ENCODE data around the gene BTBD7. TPM values are rescaled to one million over a fixed set of nuclear protein-coding genes. Genes with fewer than 3 reads are reported as not detected.

The BTBD7 gene
- total RNA-seq, 1 experiment from 2014 or later: 24.7 TPM

- TF ChIP-seq POLR2AphosphoS5 (IDR thresholded peaks at IDR 0.05; ENCODE audit: low read depth, low read length): no peak
- TF ChIP-seq TCF7L2 (IDR thresholded peaks at IDR 0.05; ENCODE audit: low read depth, low read length): no peak
- TF ChIP-seq, protein P1, sequence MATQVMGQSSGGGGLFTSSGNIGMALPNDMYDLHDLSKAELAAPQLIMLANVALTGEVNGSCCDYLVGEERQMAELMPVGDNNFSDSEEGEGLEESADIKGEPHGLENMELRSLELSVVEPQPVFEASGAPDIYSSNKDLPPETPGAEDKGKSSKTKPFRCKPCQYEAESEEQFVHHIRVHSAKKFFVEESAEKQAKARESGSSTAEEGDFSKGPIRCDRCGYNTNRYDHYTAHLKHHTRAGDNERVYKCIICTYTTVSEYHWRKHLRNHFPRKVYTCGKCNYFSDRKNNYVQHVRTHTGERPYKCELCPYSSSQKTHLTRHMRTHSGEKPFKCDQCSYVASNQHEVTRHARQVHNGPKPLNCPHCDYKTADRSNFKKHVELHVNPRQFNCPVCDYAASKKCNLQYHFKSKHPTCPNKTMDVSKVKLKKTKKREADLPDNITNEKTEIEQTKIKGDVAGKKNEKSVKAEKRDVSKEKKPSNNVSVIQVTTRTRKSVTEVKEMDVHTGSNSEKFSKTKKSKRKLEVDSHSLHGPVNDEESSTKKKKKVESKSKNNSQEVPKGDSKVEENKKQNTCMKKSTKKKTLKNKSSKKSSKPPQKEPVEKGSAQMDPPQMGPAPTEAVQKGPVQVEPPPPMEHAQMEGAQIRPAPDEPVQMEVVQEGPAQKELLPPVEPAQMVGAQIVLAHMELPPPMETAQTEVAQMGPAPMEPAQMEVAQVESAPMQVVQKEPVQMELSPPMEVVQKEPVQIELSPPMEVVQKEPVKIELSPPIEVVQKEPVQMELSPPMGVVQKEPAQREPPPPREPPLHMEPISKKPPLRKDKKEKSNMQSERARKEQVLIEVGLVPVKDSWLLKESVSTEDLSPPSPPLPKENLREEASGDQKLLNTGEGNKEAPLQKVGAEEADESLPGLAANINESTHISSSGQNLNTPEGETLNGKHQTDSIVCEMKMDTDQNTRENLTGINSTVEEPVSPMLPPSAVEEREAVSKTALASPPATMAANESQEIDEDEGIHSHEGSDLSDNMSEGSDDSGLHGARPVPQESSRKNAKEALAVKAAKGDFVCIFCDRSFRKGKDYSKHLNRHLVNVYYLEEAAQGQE (IDR thresholded peaks at IDR 0.05; ENCODE audit: insufficient read depth in 1 of 2, low read depth in 2 of 2, low read length in 1 of 2): no peak
- no peak for TF ChIP-seq CTCF (IDR thresholded peaks at IDR 0.05)
- no TSS peak for BruUV-seq (replicated peaks)
- Histone ChIP-seq H3K4me3 (ENCODE audit: low read depth in 2 of 2, low read length in 2 of 2) (no peak overlapping the region), H3K27me3 (ENCODE audit: control insufficient read depth, insufficient read depth, low read length) (no peaks in the 10 kb centered on the region), H3K9me3 (ENCODE audit: control insufficient read depth, insufficient read depth, low read depth, low read length) (no peaks in the 10 kb centered on the region), H3K27ac (ENCODE audit: low read length) (no peak overlapping the region), H3K4me1 (ENCODE audit: control insufficient read depth, insufficient read depth, low read length) (no peaks in the 10 kb centered on the region), H3K36me3 (ENCODE audit: control insufficient read depth, insufficient read depth, low read length) (no peaks in the 10 kb centered on the region)
- ChIA-PET CTCF (interaction anchor here (0.7 kb wide), 1 partner anchor 304 kb away, joined by 6 read pairs; no protein-coding TSS in a partner anchor), POLR2A (interaction anchor here (0.6 kb wide), 1 partner anchor 12 kb away, joined by 3 read pairs; no protein-coding TSS in a partner anchor)
- intact Hi-C loops (cut with micrococcal nuclease; ENCODE audit: unreplicated experiment): no loop called here
- in situ Hi-C loops (cut with HindIII; ENCODE audit: low pct_unique_long_range_greater_than_20kb, low sequenced_read_pairs): no loop called here
- no peak for DNase-seq (ENCODE audit: low read depth, low spot score)
- no peak for ATAC-seq
Measured at GRCh38 chr14:93309427-93309966, 23.3 kb downstream of the BTBD7 start.

- Histone ChIP-seq H3K36me3 (ENCODE audit: control insufficient read depth, insufficient read depth, low read length) (no peaks in the 10 kb centered on the region), H3K9me3 (ENCODE audit: control insufficient read depth, insufficient read depth, low read depth, low read length) (no peaks in the 10 kb centered on the region), H3K27ac (ENCODE audit: low read length) (no peak overlapping the region), H3K4me1 (ENCODE audit: control insufficient read depth, insufficient read depth, low read length) (no peaks in the 10 kb centered on the region), H3K4me3 (ENCODE audit: low read depth in 2 of 2, low read length in 2 of 2) (no peak overlapping the region), H3K27me3 (ENCODE audit: control insufficient read depth, insufficient read depth, low read length) (no peaks in the 10 kb centered on the region)
- ChIA-PET POLR2A (interaction anchor here (0.6 kb wide), 1 partner anchor 13 kb away, joined by 3 read pairs; no protein-coding TSS in a partner anchor), CTCF (no interaction called here)
- in situ Hi-C loops (cut with HindIII; ENCODE audit: low pct_unique_long_range_greater_than_20kb, low sequenced_read_pairs): no loop called here
- TF ChIP-seq SIN3A (IDR thresholded peaks at IDR 0.05; ENCODE audit: borderline replicate concordance, insufficient read depth, low read depth, low read length): no peak
- TF ChIP-seq, protein P1 (IDR thresholded peaks at IDR 0.05; ENCODE audit: insufficient read depth in 1 of 2, low read depth in 2 of 2, low read length in 1 of 2): no peak
- TF ChIP-seq TCF7L2 (IDR thresholded peaks at IDR 0.05; ENCODE audit: low read depth, low read length): no peak
- TF ChIP-seq CTCF (IDR thresholded peaks at IDR 0.05): no peak
- TF ChIP-seq POLR2AphosphoS5 (IDR thresholded peaks at IDR 0.05; ENCODE audit: low read depth, low read length): no peak
- ATAC-seq (no peak), DNase-seq (ENCODE audit: low read depth, low spot score) (no peak)
- no TSS peak for BruUV-seq (replicated peaks)
- intact Hi-C loops (cut with micrococcal nuclease; ENCODE audit: unreplicated experiment): no loop called here
Measured at GRCh38 chr14:93308686-93309345, 24.0 kb downstream of the BTBD7 start.

Measured in Panc1 (cell line).